Testis (tissue), 2 donors: ENCODE data around the gene SLC16A9.

Source experiments
- POLR2A ChIP-seq: fragments of 450-650 bp; IDR thresholded peaks from one replicate; pipeline ENCODE4 v1.6.1; 2017; ENCODE audit warnings: antibody characterized with exemption, mild to moderate bottlenecking, moderate library complexity
- TF ChIP-seq, protein P1 (sequence below), 3 experiments: fragments of 450-650 bp in 2 of 3; fragments of 200-600 bp in 1 of 3; sonication (generic) in 1 of 3; IDR thresholded peaks; one replicate each; pipeline ENCODE4 v1.5.1; 2016 to 2019; ENCODE audit warnings: antibody characterized with exemption in 3 of 3, mild to moderate bottlenecking in 2 of 3, moderate library complexity in 1 of 3

DNA sequence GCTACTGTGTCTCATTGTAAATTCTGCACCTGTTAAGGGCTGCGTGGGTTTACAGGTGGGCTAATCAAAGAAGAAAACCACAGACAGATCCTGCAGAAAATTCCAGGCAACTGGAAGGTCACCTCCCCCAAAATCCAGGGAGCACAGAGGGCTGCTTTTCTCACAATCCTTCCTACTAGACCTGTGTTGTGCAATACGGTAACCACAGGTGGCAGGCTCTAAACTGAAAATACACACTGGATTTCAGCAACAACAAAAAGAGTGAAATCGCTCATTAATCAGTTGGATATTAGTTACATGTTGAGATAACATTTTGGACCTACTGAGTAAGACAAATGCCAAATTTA lies 83.2 kb downstream of the SLC16A9 start:
- TF ChIP-seq, protein P1, sequence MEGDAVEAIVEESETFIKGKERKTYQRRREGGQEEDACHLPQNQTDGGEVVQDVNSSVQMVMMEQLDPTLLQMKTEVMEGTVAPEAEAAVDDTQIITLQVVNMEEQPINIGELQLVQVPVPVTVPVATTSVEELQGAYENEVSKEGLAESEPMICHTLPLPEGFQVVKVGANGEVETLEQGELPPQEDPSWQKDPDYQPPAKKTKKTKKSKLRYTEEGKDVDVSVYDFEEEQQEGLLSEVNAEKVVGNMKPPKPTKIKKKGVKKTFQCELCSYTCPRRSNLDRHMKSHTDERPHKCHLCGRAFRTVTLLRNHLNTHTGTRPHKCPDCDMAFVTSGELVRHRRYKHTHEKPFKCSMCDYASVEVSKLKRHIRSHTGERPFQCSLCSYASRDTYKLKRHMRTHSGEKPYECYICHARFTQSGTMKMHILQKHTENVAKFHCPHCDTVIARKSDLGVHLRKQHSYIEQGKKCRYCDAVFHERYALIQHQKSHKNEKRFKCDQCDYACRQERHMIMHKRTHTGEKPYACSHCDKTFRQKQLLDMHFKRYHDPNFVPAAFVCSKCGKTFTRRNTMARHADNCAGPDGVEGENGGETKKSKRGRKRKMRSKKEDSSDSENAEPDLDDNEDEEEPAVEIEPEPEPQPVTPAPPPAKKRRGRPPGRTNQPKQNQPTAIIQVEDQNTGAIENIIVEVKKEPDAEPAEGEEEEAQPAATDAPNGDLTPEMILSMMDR (IDR thresholded peaks at IDR 0.05) = no peak
- no peak for TF ChIP-seq POLR2A
